Measurements from ENCODE around the gene PRDM16. TPM values are rescaled to one million over a fixed set of nuclear protein-coding genes. Genes with fewer than 3 reads are reported as not detected.

The PRDM16 gene
- polyA plus RNA-seq, 1 of the 3 experiments (the other 2 are of a cell fraction): not detected

GRCh38 chr1:3185896-3186525 is 117.0 kb downstream of the PRDM16 start:
- no peak for DNase-seq
- Histone ChIP-seq H3K4me1 (ENCODE audit: control insufficient read depth in 1 of 2, insufficient read depth in 2 of 2, low read depth in 1 of 2, low read length in 1 of 2) (no peaks in the 10 kb centered on the region), H2AFZ (ENCODE audit: low read depth) (no peak overlapping the region), H3K4me3 (ENCODE audit: low read depth in 2 of 2, low read length in 1 of 2) (no peak overlapping the region), H3K27ac (ENCODE audit: low read depth in 2 of 2, low read length in 1 of 2) (no peak overlapping the region), H3K9me3 (no peaks in the 10 kb centered on the region), H3K79me2 (ENCODE audit: insufficient read depth) (no peaks in the 10 kb centered on the region), H3K36me3 (replicated peaks in 1 of 2; ENCODE audit: control insufficient read depth in 1 of 2, insufficient read depth in 2 of 2, low read length in 1 of 2) (no peaks in the 10 kb centered on the region), H4K20me1 (ENCODE audit: insufficient read depth) (no peaks in the 10 kb centered on the region), H3K9ac (no peak overlapping the region), H3K9me2 (no peaks in the 10 kb centered on the region), H3K4me2 (no peak overlapping the region), H3F3A (replicated peaks; ENCODE audit: insufficient read depth) (peaks cover 8% of the 10 kb centered on the region), H3K27me3 (ENCODE audit: insufficient read depth) (no peaks in the 10 kb centered on the region)
- CTCF ChIA-PET: no interaction called here
- TF ChIP-seq USF2 (IDR thresholded peaks at IDR 0.05; ENCODE audit: borderline replicate concordance, low read depth, low read length) (no peak), TCF12 (IDR thresholded peaks at IDR 0.05) (no peak), EP300 (IDR thresholded peaks at IDR 0.05; ENCODE audit: borderline replicate concordance in 1 of 2, low read depth in 1 of 2, low read length in 1 of 2) (no peak), CTCF (IDR thresholded peaks at IDR 0.05) (no peak), FOXM1 (IDR thresholded peaks at IDR 0.05; ENCODE audit: low read depth) (no peak), MEF2A (IDR thresholded peaks at IDR 0.05; ENCODE audit: borderline replicate concordance, low read depth) (no peak), SIN3A (IDR thresholded peaks at IDR 0.05; ENCODE audit: borderline replicate concordance, low read depth, low read length) (no peak), GABPA (IDR thresholded peaks at IDR 0.05; ENCODE audit: low read depth) (no peak), RAD21 (IDR thresholded peaks at IDR 0.05; ENCODE audit: low read length) (no peak)
- POLR2A ChIA-PET: no interaction called here
- 80% methylated on average over 8 of the region's 38 CpGs for WGBS (ENCODE audit: low lambda C conversion rate)

- 47% methylated on average over 17 of the region's 22 CpGs for WGBS (ENCODE audit: low lambda C conversion rate)
- Histone ChIP-seq H3K79me2 (ENCODE audit: insufficient read depth) (no peaks in the 10 kb centered on the region), H3K9ac (no peak overlapping the region), H3K9me3 (no peaks in the 10 kb centered on the region), H3K4me1 (ENCODE audit: control insufficient read depth in 1 of 2, insufficient read depth in 2 of 2, low read depth in 1 of 2, low read length in 1 of 2) (no peaks in the 10 kb centered on the region), H3K4me3 (ENCODE audit: low read depth in 2 of 2, low read length in 1 of 2) (no peak overlapping the region), H3K27ac (ENCODE audit: low read depth in 2 of 2, low read length in 1 of 2) (no peak overlapping the region), H2AFZ (ENCODE audit: low read depth) (no peak overlapping the region), H3F3A (replicated peaks; ENCODE audit: insufficient read depth) (peaks cover 6% of the 10 kb centered on the region), H3K9me2 (no peaks in the 10 kb centered on the region), H3K27me3 (ENCODE audit: insufficient read depth) (no peaks in the 10 kb centered on the region), H3K36me3 (replicated peaks in 1 of 2; ENCODE audit: control insufficient read depth in 1 of 2, insufficient read depth in 2 of 2, low read length in 1 of 2) (no peaks in the 10 kb centered on the region), H3K4me2 (no peak overlapping the region), H4K20me1 (ENCODE audit: insufficient read depth) (no peaks in the 10 kb centered on the region)
- ChIA-PET CTCF (no interaction called here), POLR2A (no interaction called here)
- DNase-seq: no peak
- TF ChIP-seq NFIC (IDR thresholded peaks at IDR 0.05; ENCODE audit: borderline replicate concordance): no peak
- no peak for TF ChIP-seq FOXJ3 (CRISPR knock-in tag; IDR thresholded peaks at IDR 0.05)
Measured at GRCh38 chr1:3186526-3186921, 117.5 kb downstream of the PRDM16 start.

All from SK-N-SH (cell line).